HG03575 (cell line): ENCODE data around the gene CBX6.

Experiments used
- ATAC-seq: cut with Tn5 transposase; IDR thresholded peaks from one replicate; pipeline ENCODE4 v1.9.1; 2021; ENCODE audit not compliant: unreplicated experiment, insufficient number of reproducible peaks, low FRiP score; ENCODE audit errors: extremely low read depth

Gene CBX6

GRCh38 chr22:38828616-38829205 is 43.3 kb downstream of the CBX6 start:
- ATAC-seq: no peak

GRCh38 chr22:38828191-38828590 is 43.8 kb downstream of the CBX6 start:
- ATAC-seq: no peak

- no peak for ATAC-seq
Observed at GRCh38 chr22:38827510-38827909, 44.5 kb downstream of the CBX6 start.

- no peak for ATAC-seq
Observed at GRCh38 chr22:38826801-38827200, 45.2 kb downstream of the CBX6 start.

- ATAC-seq: no peak
Observed at GRCh38 chr22:38826386-38826785, 45.6 kb downstream of the CBX6 start.

GRCh38 chr22:38824585-38824984 is 47.4 kb downstream of the CBX6 start:
- no peak for ATAC-seq

GRCh38 chr22:38823637-38824036 is 48.4 kb downstream of the CBX6 start:
- no peak for ATAC-seq

GRCh38 chr22:38823076-38823475 is 48.9 kb downstream of the CBX6 start:
- ATAC-seq: no peak

- no peak for ATAC-seq
Observed at GRCh38 chr22:38820020-38820419, 52.0 kb downstream of the CBX6 start.

GRCh38 chr22:38819387-38819940 is 52.6 kb downstream of the CBX6 start:
- no peak for ATAC-seq

- no peak for ATAC-seq
Observed at GRCh38 chr22:38817196-38817595, 54.8 kb downstream of the CBX6 start.

GRCh38 chr22:38815842-38816241 is 56.2 kb downstream of the CBX6 start:
- ATAC-seq: no peak
